ENCODE results near the gene TIAM1.

Gene TIAM1

GRCh38 chr21:31284797-31285397, 59.2 kb downstream of the TIAM1 start:
- no peak for DNase-seq (ENCODE audit: low read depth in 3 of 3)

GRCh38 chr21:31283025-31283424, 61.0 kb downstream of the TIAM1 start:
- no peak for DNase-seq (ENCODE audit: low read depth in 3 of 3)

GRCh38 chr21:31282095-31282709, 61.9 kb downstream of the TIAM1 start:
- DNase-seq (ENCODE audit: low read depth in 3 of 3) = no peak

GRCh38 chr21:31281561-31281960, 62.5 kb downstream of the TIAM1 start:
- DNase-seq (ENCODE audit: low read depth in 3 of 3) = no peak

- peak in 1 of 3 donors; percentile 7 for DNase-seq (ENCODE audit: low read depth in 3 of 3)
These were observed 64.1 kb downstream of the TIAM1 start for GRCh38 chr21:31279986-31280385.

- DNase-seq (ENCODE audit: low read depth in 3 of 3) = no peak
These were observed 64.8 kb downstream of the TIAM1 start for GRCh38 chr21:31279214-31279613.

GRCh38 chr21:31278511-31279130, 65.4 kb downstream of the TIAM1 start:
- DNase-seq (ENCODE audit: low read depth in 3 of 3) = no peak

- DNase-seq (ENCODE audit: low read depth in 3 of 3) = no peak
These were observed 67.4 kb downstream of the TIAM1 start for GRCh38 chr21:31276663-31277062.

- no peak for DNase-seq (ENCODE audit: low read depth in 3 of 3)
These were observed 68.2 kb downstream of the TIAM1 start for GRCh38 chr21:31275901-31276300.

- peak in 2 of 3 donors; percentile 5 to 17 for DNase-seq (ENCODE audit: low read depth in 3 of 3)
These were observed 70.8 kb downstream of the TIAM1 start for GRCh38 chr21:31273278-31273677.

- DNase-seq (ENCODE audit: low read depth in 3 of 3) = no peak
These were observed 76.0 kb downstream of the TIAM1 start for GRCh38 chr21:31268090-31268489.

GRCh38 chr21:31267644-31268043, 76.4 kb downstream of the TIAM1 start:
- DNase-seq (ENCODE audit: low read depth in 3 of 3) = no peak

GRCh38 chr21:31266241-31266640, 77.8 kb downstream of the TIAM1 start:
- DNase-seq (ENCODE audit: low read depth in 3 of 3) = no peak

- no peak for DNase-seq (ENCODE audit: low read depth in 3 of 3)
These were observed 78.6 kb downstream of the TIAM1 start for GRCh38 chr21:31265366-31266013.

- DNase-seq (ENCODE audit: low read depth in 3 of 3) = no peak
These were observed 79.5 kb downstream of the TIAM1 start for GRCh38 chr21:31264574-31264973.

- DNase-seq (ENCODE audit: low read depth in 3 of 3) = no peak
These were observed 81.3 kb downstream of the TIAM1 start for GRCh38 chr21:31262728-31263127.

- DNase-seq (ENCODE audit: low read depth in 3 of 3) = no peak
These were observed 82.3 kb downstream of the TIAM1 start for GRCh38 chr21:31261759-31262158.

- no peak for DNase-seq (ENCODE audit: low read depth in 3 of 3)
These were observed 83.3 kb downstream of the TIAM1 start for GRCh38 chr21:31260790-31261189.

- DNase-seq (ENCODE audit: low read depth in 3 of 3) = no peak
These were observed 86.0 kb downstream of the TIAM1 start for GRCh38 chr21:31258073-31258472.

- DNase-seq (ENCODE audit: low read depth in 3 of 3) = no peak
These were observed 86.8 kb downstream of the TIAM1 start for GRCh38 chr21:31257265-31257664.

- DNase-seq (ENCODE audit: low read depth in 3 of 3) = no peak
These were observed 88.2 kb downstream of the TIAM1 start for GRCh38 chr21:31255896-31256295.

GRCh38 chr21:31255036-31255435, 89.0 kb downstream of the TIAM1 start:
- DNase-seq (ENCODE audit: low read depth in 3 of 3) = no peak

- no peak for DNase-seq (ENCODE audit: low read depth in 3 of 3)
These were observed 89.9 kb downstream of the TIAM1 start for GRCh38 chr21:31254131-31254530.
